HEK293 (cell line): ENCODE data around the gene BLOC1S4.
A peak's percentile ranks its signal among the peaks of the same experiment; 100 is the strongest.

Experiments used
- CTCF ChIA-PET: fragments of 350-600 bp; formaldehyde crosslinking; extraction: SDS; loops from one replicate; lab custom pipeline; 2021; ENCODE audit warnings: antibody characterized with exemption; lab: Yijun Ruan, JAX
- POLR2A ChIA-PET: fragments of 300-600 bp; formaldehyde crosslinking; extraction: SDS; loops from one replicate; lab custom pipeline; 2020; ENCODE audit warnings: antibody characterized with exemption, inconsistent platforms; lab: Yijun Ruan, JAX
- H3K27ac ChIP-seq: fragments of 200-500 bp; sonication (Bioruptor generic); 2 replicates; pipeline ENCODE4 v1.5.1; 2014; ENCODE audit warnings: low read depth, low read length, control low read depth, inconsistent platforms; ENCODE audit errors: extremely low read depth
- H3K36me3 ChIP-seq, 2 experiments: fragments of 200-500 bp in 1 of 2; sonication (Bioruptor generic) in 1 of 2; 1 replicate in 1 of 2; 2 replicates in 1 of 2; pipeline ENCODE4 v1.5.1; 2014 to 2017; ENCODE audit warnings: inconsistent platforms in 2 of 2, low read length in 2 of 2; ENCODE audit not compliant: control insufficient read depth in 2 of 2, insufficient read depth in 1 of 2
- H3K4me1 ChIP-seq: fragments of 200-500 bp; sonication (Bioruptor generic); 2 replicates; pipeline ENCODE4 v1.5.1; 2014; ENCODE audit warnings: mild to moderate bottlenecking, low read length, inconsistent platforms; ENCODE audit not compliant: control insufficient read depth, insufficient read depth
- H3K4me3 ChIP-seq: 2 replicates; pipeline ENCODE4 v1.5.1; 2011; ENCODE audit warnings: low read depth, mild to moderate bottlenecking, control low read depth, low read length, moderate library complexity
- H3K9me3 ChIP-seq: fragments of 200-500 bp; sonication (Bioruptor generic); 2 replicates; pipeline ENCODE4 v1.5.1; 2014; ENCODE audit warnings: low read depth, low read length, inconsistent platforms; ENCODE audit not compliant: control insufficient read depth, insufficient read depth
- ATF2 ChIP-seq: fragments of 450-650 bp; formaldehyde crosslinking; IDR thresholded peaks from 2 replicates; pipeline ENCODE4 v1.5.1; 2016; ENCODE audit warnings: missing biosample characterization, missing genetic modification characterization, low read depth
- EGR2 ChIP-seq: fragments of 450-650 bp; formaldehyde crosslinking; IDR thresholded peaks from 2 replicates; pipeline ENCODE4 v1.5.1; 2016; ENCODE audit warnings: low read depth, missing biosample characterization, missing genetic modification characterization
- FEZF1 ChIP-seq: fragments of 450-650 bp; formaldehyde crosslinking; IDR thresholded peaks from 2 replicates; pipeline ENCODE4 v1.5.1; 2016; ENCODE audit warnings: missing biosample characterization, missing genetic modification characterization
- GLIS1 ChIP-seq: fragments of 450-650 bp; formaldehyde crosslinking; IDR thresholded peaks from 2 replicates; pipeline ENCODE4 v1.5.1; 2016; ENCODE audit warnings: missing biosample characterization, missing genetic modification characterization
- GLIS2 ChIP-seq: fragments of 450-650 bp; formaldehyde crosslinking; IDR thresholded peaks from 2 replicates; pipeline ENCODE4 v1.5.1; 2016; ENCODE audit warnings: missing biosample characterization, missing genetic modification characterization
- KLF1 ChIP-seq: fragments of 450-650 bp; formaldehyde crosslinking; IDR thresholded peaks from 2 replicates; pipeline ENCODE4 v1.5.1; 2016; ENCODE audit warnings: missing biosample characterization, missing genetic modification characterization
- KLF16 ChIP-seq: fragments of 450-650 bp; formaldehyde crosslinking; IDR thresholded peaks from 2 replicates; pipeline ENCODE4 v1.5.1; 2017; ENCODE audit warnings: missing biosample characterization, missing genetic modification characterization
- MEIS1 ChIP-seq: sonication (generic); formaldehyde crosslinking; IDR thresholded peaks from 2 replicates; pipeline ENCODE4 v1.8.1; 2022; ENCODE audit warnings: missing genetic modification reagents, mild to moderate bottlenecking, borderline replicate concordance
- PRDM1 ChIP-seq: fragments of 450-650 bp; formaldehyde crosslinking; IDR thresholded peaks from 2 replicates; pipeline ENCODE4; 2016; ENCODE audit warnings: missing biosample characterization, missing genetic modification characterization
- PRDM10 ChIP-seq: fragments of 450-650 bp; formaldehyde crosslinking; IDR thresholded peaks from 2 replicates; pipeline ENCODE4 v1.5.1; 2016; ENCODE audit warnings: missing biosample characterization, missing genetic modification characterization
- REPIN1 ChIP-seq: fragments of 450-650 bp; formaldehyde crosslinking; IDR thresholded peaks from 2 replicates; pipeline ENCODE4 v1.5.1; 2017; ENCODE audit warnings: missing biosample characterization, missing genetic modification characterization, low read depth
- SALL2 ChIP-seq: fragments of 450-650 bp; formaldehyde crosslinking; IDR thresholded peaks from 2 replicates; pipeline ENCODE4 v1.5.0; 2017; ENCODE audit warnings: missing biosample characterization, mild to moderate bottlenecking, missing genetic modification characterization, borderline replicate concordance
- ZBTB21 ChIP-seq: fragments of 450-650 bp; formaldehyde crosslinking; IDR thresholded peaks from 2 replicates; pipeline ENCODE4 v1.5.1; 2017; ENCODE audit warnings: missing biosample characterization, missing genetic modification characterization
- ZBTB7A ChIP-seq: fragments of 450-650 bp; formaldehyde crosslinking; IDR thresholded peaks from 2 replicates; pipeline ENCODE4 v1.5.1; 2016; ENCODE audit warnings: low read depth, missing biosample characterization, missing genetic modification characterization
- ZFHX2 ChIP-seq: fragments of 450-650 bp; formaldehyde crosslinking; conservative IDR thresholded peaks from 2 replicates; pipeline ENCODE4 v1.5.1; 2016; ENCODE audit warnings: missing biosample characterization, missing genetic modification characterization
- ZFP41 ChIP-seq: fragments of 450-650 bp; formaldehyde crosslinking; IDR thresholded peaks from 2 replicates; pipeline ENCODE4 v1.5.1; 2016; ENCODE audit warnings: missing biosample characterization, missing genetic modification characterization, borderline replicate concordance
- ZNF19 ChIP-seq: fragments of 450-650 bp; formaldehyde crosslinking; IDR thresholded peaks from 2 replicates; pipeline ENCODE4; 2016; ENCODE audit warnings: missing biosample characterization, missing genetic modification characterization, low read depth
- ZNF221 ChIP-seq: fragments of 450-650 bp; formaldehyde crosslinking; IDR thresholded peaks from 2 replicates; pipeline ENCODE4 v1.5.1; 2017; ENCODE audit warnings: missing biosample characterization, missing genetic modification characterization, borderline replicate concordance
- ZNF398 ChIP-seq: fragments of 450-650 bp; formaldehyde crosslinking; IDR thresholded peaks from 2 replicates; pipeline ENCODE4 v1.5.1; 2017; ENCODE audit warnings: missing biosample characterization, missing genetic modification characterization
- ZNF433 ChIP-seq: fragments of 450-650 bp; formaldehyde crosslinking; IDR thresholded peaks from 2 replicates; pipeline ENCODE4 v1.5.1; 2016; ENCODE audit warnings: missing biosample characterization, missing genetic modification characterization, low read depth
- ZNF596 ChIP-seq: fragments of 450-650 bp; IDR thresholded peaks from 2 replicates; pipeline ENCODE4 v1.5.0; 2018; ENCODE audit warnings: missing biosample characterization, mild to moderate bottlenecking, missing genetic modification characterization, moderate library complexity
- ZNF621 ChIP-seq: fragments of 450-650 bp; formaldehyde crosslinking; IDR thresholded peaks from 2 replicates; pipeline ENCODE4 v1.5.1; 2017; ENCODE audit warnings: missing biosample characterization, missing genetic modification characterization
- ZNF660 ChIP-seq: fragments of 450-650 bp; IDR thresholded peaks from 2 replicates; pipeline ENCODE4 v1.5.1; 2018; ENCODE audit warnings: missing biosample characterization, mild to moderate bottlenecking, missing genetic modification characterization
- ZNF791 ChIP-seq: fragments of 450-650 bp; formaldehyde crosslinking; IDR thresholded peaks from 2 replicates; pipeline ENCODE4 v1.5.1; 2016; ENCODE audit warnings: missing biosample characterization, missing genetic modification characterization

The BLOC1S4 gene

GRCh38 chr4:6746721-6747293, 30.8 kb downstream of the BLOC1S4 start:
- no peak overlapping the region for H3K27ac ChIP-seq
- ChIA-PET CTCF (no interaction called here), POLR2A (no interaction called here)
- no peaks in the 10 kb centered on the region for H3K36me3 ChIP-seq
- no peaks in the 10 kb centered on the region for H3K9me3 ChIP-seq
- no peaks in the 10 kb centered on the region for H3K4me1 ChIP-seq
- no peak overlapping the region for H3K4me3 ChIP-seq
- TF ChIP-seq ZFHX2 (tag by site-specific recombination): peak; percentile 93
- TF ChIP-seq EGR2 (tag by site-specific recombination): peak; percentile 74
- TF ChIP-seq SALL2 (tag by site-specific recombination): no peak
- TF ChIP-seq, all 188 proteins: peak for 2

- CTCF ChIA-PET: interaction anchor here (1.0 kb wide), 1 partner anchor 27 kb away, joined by 4 read pairs; no protein-coding TSS in a partner anchor
- H3K4me3 ChIP-seq: no peak overlapping the region
- TF ChIP-seq ZNF221 (tag by site-specific recombination) (no peak), FEZF1 (tag by site-specific recombination) (no peak), KLF16 (no peak), ZNF621 (tag by site-specific recombination) (no peak), ZNF433 (tag by site-specific recombination) (no peak), PRDM10 (tag by site-specific recombination) (peak; percentile 66), ATF2 (tag by site-specific recombination) (no peak), ZNF660 (no peak), REPIN1 (no peak), ZBTB7A (tag by site-specific recombination) (no peak), ZFP41 (tag by site-specific recombination) (no peak), ZBTB21 (tag by site-specific recombination) (no peak), PRDM1 (tag by site-specific recombination) (no peak), ZNF791 (tag by site-specific recombination) (no peak), ZNF19 (tag by site-specific recombination) (no peak), ZNF398 (tag by site-specific recombination) (no peak), KLF1 (tag by site-specific recombination) (peak; percentile 75), GLIS2 (tag by site-specific recombination) (no peak), GLIS1 (tag by site-specific recombination) (peak; percentile 35; the same call in 1 of the 2 replicates), MEIS1 (no peak), ZNF596 (tag by site-specific recombination) (no peak)
- TF ChIP-seq, all 188 proteins: peak for 3
- POLR2A ChIA-PET: no interaction called here
- Histone ChIP-seq H3K27ac (no peak overlapping the region), H3K9me3 (no peaks in the 10 kb centered on the region), H3K36me3 (no peaks in the 10 kb centered on the region), H3K4me1 (no peaks in the 10 kb centered on the region)
Measured at GRCh38 chr4:6747294-6748051, 31.5 kb downstream of the BLOC1S4 start.
